ENCODE measurements around the gene DLGAP1. TPM values are rescaled to one million over a fixed set of nuclear protein-coding genes. Genes with fewer than 3 reads are reported as not detected.

The DLGAP1 gene
- total RNA-seq, 3 donors from 2014 or later, result 0.96 to 17.6 (median 5.2) TPM

DNA sequence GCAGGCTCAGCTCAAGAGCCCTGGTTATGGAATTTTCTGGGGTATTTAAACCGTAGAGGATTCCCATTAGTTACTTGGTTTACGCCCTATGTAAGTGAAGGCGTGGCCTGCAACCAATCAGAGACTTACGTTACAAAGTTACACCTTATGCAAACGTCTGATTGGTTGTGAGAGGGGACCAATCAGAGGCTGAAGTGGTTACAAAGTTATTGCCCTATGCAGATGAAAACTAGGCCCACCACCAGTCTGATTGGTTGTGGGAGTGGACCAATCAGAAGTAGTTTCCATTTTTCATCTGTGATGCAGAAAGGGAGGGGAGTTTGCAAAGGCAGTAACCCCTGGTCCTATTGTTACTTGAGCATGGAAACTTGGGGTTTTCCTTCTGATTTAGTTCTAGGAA is 49.1 kb downstream of the DLGAP1 start:
- H3K4me3 ChIP-seq, result no peak overlapping the region
- TF ChIP-seq POLR2A (IDR thresholded peaks at IDR 0.05) (no peak), POLR2AphosphoS5 (IDR thresholded peaks at IDR 0.05) (no peak), CTCF (IDR thresholded peaks at IDR 0.05) (no peak)
- no peaks in the 10 kb centered on the region for H3K27me3 ChIP-seq
- H3K36me3 ChIP-seq, result no peaks in the 10 kb centered on the region
- H3K9me3 ChIP-seq, result no peaks in the 10 kb centered on the region
- H3K4me1 ChIP-seq, result no peaks in the 10 kb centered on the region
- intact Hi-C loops (cut with DNase I; ENCODE audit: low total_unique reads), result no loop called here
- no peak overlapping the region for H3K27ac ChIP-seq
- no peak for DNase-seq (ENCODE audit: low spot score in 2 of 2)

GRCh38 chr18:4403836-4404235 is 51.3 kb downstream of the DLGAP1 start:
- H3K27me3 ChIP-seq, result no peaks in the 10 kb centered on the region
- H3K36me3 ChIP-seq, result no peaks in the 10 kb centered on the region
- no peak overlapping the region for H3K27ac ChIP-seq
- no peaks in the 10 kb centered on the region for H3K4me1 ChIP-seq
- H3K4me3 ChIP-seq, result no peak overlapping the region
- no peaks in the 10 kb centered on the region for H3K9me3 ChIP-seq
- TF ChIP-seq POLR2A (IDR thresholded peaks at IDR 0.05) (no peak), CTCF (IDR thresholded peaks at IDR 0.05) (no peak), POLR2AphosphoS5 (IDR thresholded peaks at IDR 0.05) (no peak)
- DNase-seq (ENCODE audit: low spot score in 2 of 2), result no peak
- intact Hi-C loops (cut with DNase I; ENCODE audit: low total_unique reads), result no loop called here

- no peaks in the 10 kb centered on the region for H3K36me3 ChIP-seq
- H3K9me3 ChIP-seq, result no peaks in the 10 kb centered on the region
- no peak for DNase-seq (ENCODE audit: low spot score in 2 of 2)
- no peak overlapping the region for H3K4me3 ChIP-seq
- intact Hi-C loops (cut with DNase I; ENCODE audit: low total_unique reads), result no loop called here
- no peaks in the 10 kb centered on the region for H3K4me1 ChIP-seq
- H3K27ac ChIP-seq, result no peak overlapping the region
- no peaks in the 10 kb centered on the region for H3K27me3 ChIP-seq
- TF ChIP-seq POLR2AphosphoS5 (IDR thresholded peaks at IDR 0.05) (no peak), CTCF (IDR thresholded peaks at IDR 0.05) (no peak), POLR2A (IDR thresholded peaks at IDR 0.05) (no peak)
Observed at GRCh38 chr18:4400911-4401310, 54.2 kb downstream of the DLGAP1 start.

DNA sequence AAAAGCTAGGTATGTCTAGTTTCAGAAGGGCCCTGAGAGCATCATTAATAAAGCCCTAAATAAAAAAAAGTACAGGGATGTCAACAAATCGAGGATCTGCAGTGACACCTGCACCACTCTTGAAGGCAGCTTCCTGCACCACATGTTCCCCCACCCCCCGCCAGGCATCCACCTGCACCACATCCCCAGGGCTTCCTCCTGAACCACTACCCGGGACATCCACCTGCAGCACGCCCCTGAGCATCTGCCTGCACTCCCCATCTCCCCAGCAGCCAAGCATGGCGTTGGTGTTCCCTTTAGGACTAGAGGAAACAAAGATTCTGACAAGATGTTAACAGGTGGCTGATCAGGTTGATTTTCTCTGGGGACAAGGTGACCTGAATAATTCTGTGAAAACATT is 55.2 kb downstream of the DLGAP1 start:
- intact Hi-C loops (cut with DNase I; ENCODE audit: low total_unique reads), result no loop called here
- DNase-seq (ENCODE audit: low spot score in 2 of 2), result no peak
- H3K4me1 ChIP-seq, result no peaks in the 10 kb centered on the region
- no peaks in the 10 kb centered on the region for H3K36me3 ChIP-seq
- no peak overlapping the region for H3K27ac ChIP-seq
- H3K9me3 ChIP-seq, result no peaks in the 10 kb centered on the region
- TF ChIP-seq CTCF (IDR thresholded peaks at IDR 0.05) (no peak), POLR2A (IDR thresholded peaks at IDR 0.05) (no peak), POLR2AphosphoS5 (IDR thresholded peaks at IDR 0.05) (no peak)
- no peak overlapping the region for H3K4me3 ChIP-seq
- H3K27me3 ChIP-seq, result no peaks in the 10 kb centered on the region

DNA sequence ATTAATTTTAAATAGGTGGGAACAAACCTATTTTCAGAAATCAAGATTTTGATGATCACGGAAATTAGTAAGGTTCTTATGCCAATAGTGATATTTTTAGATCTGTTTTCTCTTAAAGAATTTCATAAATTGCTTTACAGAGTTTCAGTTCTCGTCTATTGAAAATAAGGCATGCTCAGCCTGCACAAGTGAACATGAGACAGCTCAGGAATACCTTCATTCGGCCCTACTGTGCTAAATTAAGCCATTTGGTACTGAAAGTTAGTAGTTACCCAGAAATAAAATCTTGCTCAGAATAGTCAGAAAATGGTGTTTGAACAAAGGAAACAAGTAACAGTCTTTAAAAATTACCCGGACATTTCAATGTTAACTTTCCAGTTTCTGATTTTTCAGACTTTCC is 60.4 kb downstream of the DLGAP1 start:
- Histone ChIP-seq H3K27ac (no peak overlapping the region), H3K36me3 (no peaks in the 10 kb centered on the region), H3K4me1 (no peaks in the 10 kb centered on the region), H3K4me3 (no peak overlapping the region), H3K27me3 (no peaks in the 10 kb centered on the region), H3K9me3 (no peaks in the 10 kb centered on the region)
- intact Hi-C loops (cut with DNase I; ENCODE audit: low total_unique reads), result no loop called here
- no peak for DNase-seq (ENCODE audit: low spot score in 2 of 2)
- TF ChIP-seq CTCF (IDR thresholded peaks at IDR 0.05), result no peak
- TF ChIP-seq POLR2AphosphoS5 (IDR thresholded peaks at IDR 0.05), result no peak
- no peak for TF ChIP-seq POLR2A (IDR thresholded peaks at IDR 0.05)

Data from breast epithelium (tissue), 4 donors.